WTC11 (cell line): Measurements from ENCODE around the gene GDF7. TPM values are rescaled to one million over a fixed set of nuclear protein-coding genes. Genes with fewer than 3 reads are reported as not detected.

Experiments used
- ATAC-seq: fragments of 200-7000 bp; cut with Tn5 transposase; 2 replicates; pipeline ENCODE4 v1.10.0; 2021; ENCODE audit warnings: mild to moderate bottlenecking, moderate library complexity
- CTCF ChIA-PET: fragments of 300-600 bp; sonication (Branson Sonifier 250); formaldehyde crosslinking; loops from one replicate; lab custom pipeline; 2021; ENCODE audit warnings: antibody characterized with exemption; lab: Charles Lee
- POLR2A ChIA-PET: fragments of 350-600 bp; sonication (Branson Sonifier 250); formaldehyde crosslinking; loops from one replicate; lab custom pipeline; 2021; ENCODE audit warnings: antibody characterized with exemption; lab: Charles Lee
- DNase-seq: peaks from one replicate; pipeline ENCODE4 v3.0.0; 2021; ENCODE audit warnings: low spot score
- H3K27ac Mint-ChIP-seq: 2 replicates; pipeline ENCODE4 v1.8.0; 2021; ENCODE audit warnings: mixed read lengths
- H3K27me3 Mint-ChIP-seq: 2 replicates; pipeline ENCODE4 v1.8.0; 2021; ENCODE audit warnings: low read depth, mild to moderate bottlenecking, moderate library complexity, mixed read lengths
- H3K36me3 Mint-ChIP-seq: 2 replicates; pipeline ENCODE4 v1.8.0; 2021; ENCODE audit warnings: mixed read lengths
- H3K4me1 Mint-ChIP-seq: 2 replicates; pipeline ENCODE4 v1.8.0; 2022; ENCODE audit warnings: mixed read lengths
- H3K4me3 Mint-ChIP-seq: 2 replicates; pipeline ENCODE4 v1.8.0; 2021; ENCODE audit warnings: mild to moderate bottlenecking, moderate library complexity, mixed read lengths
- H3K9me3 Mint-ChIP-seq: 2 replicates; pipeline ENCODE4 v1.8.0; 2021; ENCODE audit warnings: mixed read lengths
- AR ChIP-seq: fragments of 250-450 bp; sonication (Bioruptor Pico); IDR thresholded peaks from 2 replicates; pipeline ENCODE4 v1.9.0; 2021; ENCODE audit warnings: mild to moderate bottlenecking
- CBFB ChIP-seq: sonication (generic); formaldehyde crosslinking; IDR thresholded peaks from 2 replicates; pipeline ENCODE4 v1.8.1; 2022; ENCODE audit warnings: mild to moderate bottlenecking, low read depth, missing genetic modification reagents
- CDX4 ChIP-seq: fragments of 250-450 bp; sonication (Bioruptor Pico); IDR thresholded peaks from 2 replicates; pipeline ENCODE4 v1.9.0; 2021; ENCODE audit warnings: moderate library complexity, mild to moderate bottlenecking, inconsistent platforms, borderline replicate concordance
- EMX1 ChIP-seq: fragments of 250-450 bp; sonication (Bioruptor Pico); IDR thresholded peaks from 2 replicates; pipeline ENCODE4 v1.8.0; 2021; ENCODE audit warnings: mild to moderate bottlenecking
- IRF1 ChIP-seq: sonication (generic); formaldehyde crosslinking; IDR thresholded peaks from 2 replicates; pipeline ENCODE4 v1.8.0; 2023; ENCODE audit warnings: missing genetic modification reagents
- PREB ChIP-seq: sonication (generic); formaldehyde crosslinking; IDR thresholded peaks from 2 replicates; pipeline ENCODE4 v1.8.1; 2022; ENCODE audit warnings: mild to moderate bottlenecking, missing genetic modification reagents, moderate library complexity, borderline replicate concordance
- PRRX2 ChIP-seq: fragments of 250-450 bp; sonication (Bioruptor Pico); IDR thresholded peaks from 2 replicates; pipeline ENCODE4 v1.8.0; 2021; ENCODE audit warnings: mild to moderate bottlenecking
- RORB ChIP-seq: fragments of 250-450 bp; sonication (Bioruptor Pico); IDR thresholded peaks from 2 replicates; pipeline ENCODE4 v1.9.0; 2021; ENCODE audit warnings: mild to moderate bottlenecking
- ZBTB21 ChIP-seq: sonication (generic); formaldehyde crosslinking; IDR thresholded peaks from 2 replicates; pipeline ENCODE4 v1.8.1; 2023; ENCODE audit warnings: mild to moderate bottlenecking, missing genetic modification reagents, borderline replicate concordance
- ZNF138 ChIP-seq: sonication (generic); formaldehyde crosslinking; conservative IDR thresholded peaks from 2 replicates; pipeline ENCODE4 v1.8.1; 2022; ENCODE audit warnings: mild to moderate bottlenecking, moderate library complexity, missing genetic modification reagents
- ZNF396 ChIP-seq: fragments of 250-450 bp; sonication (Bioruptor Pico); IDR thresholded peaks from 2 replicates; pipeline ENCODE4 v1.8.0; 2021; ENCODE audit warnings: mild to moderate bottlenecking, moderate library complexity, borderline replicate concordance
- ZNF512 ChIP-seq: sonication (generic); formaldehyde crosslinking; IDR thresholded peaks from 2 replicates; pipeline ENCODE4 v1.8.1; 2022; ENCODE audit warnings: missing genetic modification reagents, borderline replicate concordance
- total RNA-seq: library from RNA; stranded (reverse); gene quantifications from 3 replicates; pipeline ENCODE4 v1.2.3, GENCODE V29; 2021

GDF7 gene
- total RNA-seq, 1 experiment from 2014 or later, result 0.55 TPM

GRCh38 chr2:20624156-20624883 lies 42.6 kb upstream of the GDF7 start (continued):
- TF ChIP-seq ZBTB21 (CRISPR knock-in tag) (no peak), PRRX2 (CRISPR knock-in tag) (no peak), AR (CRISPR knock-in tag) (no peak), RORB (no peak), IRF1 (CRISPR knock-in tag) (no peak)

GRCh38 chr2:20624884-20625485 lies 42.0 kb upstream of the GDF7 start:
- ChIA-PET POLR2A (interaction anchor here (1.9 kb wide), 1 partner anchor 178 kb away, joined by 8 read pairs; the partner anchor contains the start of gene RHOB), CTCF (interaction anchor here (1.1 to 3.5 kb wide), 4 partner anchors 9 to 37 kb away, joined by 3 to 13 read pairs (median 6); no protein-coding TSS in a partner anchor)
- H3K27me3 Mint-ChIP-seq, result no peaks in the 10 kb centered on the region
- H3K4me3 Mint-ChIP-seq, result no peak overlapping the region
- no peak overlapping the region for H3K27ac Mint-ChIP-seq
- H3K9me3 Mint-ChIP-seq, result no peaks in the 10 kb centered on the region
- no peak for DNase-seq
- no peaks in the 10 kb centered on the region for H3K4me1 Mint-ChIP-seq
- H3K36me3 Mint-ChIP-seq, result no peaks in the 10 kb centered on the region
- no peak for ATAC-seq
- no peak for TF ChIP-seq ZNF396 (CRISPR knock-in tag)
- no peak for TF ChIP-seq CBFB (CRISPR knock-in tag)
- no peak for TF ChIP-seq EMX1
- no peak for TF ChIP-seq CDX4 (CRISPR knock-in tag)
- no peak for TF ChIP-seq ZNF138 (CRISPR knock-in tag)
- TF ChIP-seq ZNF512 (CRISPR knock-in tag), result no peak
- TF ChIP-seq PREB (CRISPR knock-in tag), result 0 out of 2 replicates have a peak, but pooled peaks have one; percentile 41
